CD4-positive, alpha-beta T cell treated with Interleukin-17A for 4 hours (primary cell): Measurements from ENCODE around the gene DCAF8L2.
"Not testable (repeated sequence)": the region's sequence is repeated elsewhere in the genome, so short reads cannot be mapped to it uniquely, and the experiment has no call there.

Source experiments
- DNase-seq: peaks from one replicate; pipeline ENCODE4 v3.0.0-alpha.2; 2020; ENCODE audit warnings: mixed read lengths

The DCAF8L2 gene

DNA sequence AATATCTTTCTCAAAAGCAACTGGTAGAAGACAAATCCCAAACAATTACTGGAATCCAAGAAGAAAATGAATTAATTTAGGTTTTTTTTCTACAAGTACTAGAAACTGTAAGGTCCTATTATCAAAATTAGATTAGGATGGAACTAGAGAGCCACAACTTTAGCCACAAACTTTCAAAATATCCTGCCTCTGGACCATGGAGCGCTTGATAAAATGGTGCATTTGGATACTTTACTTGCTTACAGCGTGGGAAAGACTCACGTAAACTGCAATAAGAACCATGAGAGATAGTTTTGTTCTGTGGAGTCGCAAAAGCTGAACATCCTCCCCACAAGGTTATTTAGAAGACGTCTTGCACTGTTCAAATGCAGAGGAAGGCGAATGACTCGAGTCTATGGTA, at the start of gene DCAF8L2:
DCAF8L2 (plus strand) TSS at position 301 of the 400 bp plus-strand sequence. CDS start 156,552 bp downstream, outside the sequence.
- no peak for DNase-seq

DNA sequence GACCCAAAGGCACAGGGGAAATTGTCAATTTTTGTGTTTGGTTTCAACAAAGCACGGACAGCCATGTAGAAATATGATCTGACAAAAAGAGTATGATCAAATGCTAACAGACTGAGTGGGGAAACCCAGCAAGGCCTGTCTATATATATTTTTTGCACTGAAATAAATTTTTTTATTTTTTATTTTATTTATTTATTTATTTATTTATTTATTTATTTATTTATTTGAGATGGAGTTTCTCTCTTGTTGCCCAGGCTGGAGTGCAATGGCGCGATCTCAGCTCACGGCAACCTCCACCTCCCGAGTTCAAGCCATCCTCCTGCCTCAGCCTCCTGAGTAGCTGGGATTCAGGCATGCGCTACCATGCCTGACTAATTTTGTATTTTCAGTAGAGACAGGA, 49.0 kb upstream of the DCAF8L2 start:
- not testable (repeated sequence) for DNase-seq

DNA sequence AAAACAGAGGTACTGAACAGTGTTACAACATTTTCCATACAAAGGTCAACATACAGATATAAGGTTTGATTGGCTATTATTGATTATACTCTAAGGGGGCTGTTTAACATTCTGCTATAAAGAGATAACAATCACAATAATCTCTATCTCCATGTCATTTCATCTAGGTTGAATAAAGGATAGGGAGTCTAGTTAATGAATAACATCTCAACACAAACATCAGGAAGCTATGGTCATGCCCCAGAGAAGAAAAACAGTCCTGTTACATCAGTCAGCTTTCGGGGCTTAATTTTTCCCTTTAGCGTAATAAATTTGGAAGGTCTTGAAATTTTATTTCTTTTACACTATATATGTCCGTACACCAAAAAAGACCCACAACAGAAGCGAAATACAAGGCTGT, 41.5 kb upstream of the DCAF8L2 start:
- no peak for DNase-seq

DNA sequence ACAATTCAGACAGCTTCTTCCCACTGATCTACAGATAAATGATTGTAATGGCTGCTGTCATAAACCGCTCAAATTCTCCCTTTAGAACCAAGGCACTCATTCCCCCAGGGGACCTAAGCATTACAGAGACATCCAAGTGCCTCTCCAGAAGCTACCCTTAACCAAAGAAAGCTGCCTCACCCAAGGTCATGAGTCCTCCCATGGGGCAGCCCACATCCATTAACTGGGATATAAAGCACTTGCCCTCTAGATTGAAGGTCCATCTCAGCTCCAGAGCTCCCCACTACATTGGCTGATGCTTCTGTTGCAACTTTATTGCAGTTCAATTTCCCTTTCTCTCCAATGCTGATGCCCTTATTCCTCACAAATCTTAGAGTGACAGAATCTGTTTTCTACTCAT, 40.5 kb upstream of the DCAF8L2 start:
- no peak for DNase-seq

DNA sequence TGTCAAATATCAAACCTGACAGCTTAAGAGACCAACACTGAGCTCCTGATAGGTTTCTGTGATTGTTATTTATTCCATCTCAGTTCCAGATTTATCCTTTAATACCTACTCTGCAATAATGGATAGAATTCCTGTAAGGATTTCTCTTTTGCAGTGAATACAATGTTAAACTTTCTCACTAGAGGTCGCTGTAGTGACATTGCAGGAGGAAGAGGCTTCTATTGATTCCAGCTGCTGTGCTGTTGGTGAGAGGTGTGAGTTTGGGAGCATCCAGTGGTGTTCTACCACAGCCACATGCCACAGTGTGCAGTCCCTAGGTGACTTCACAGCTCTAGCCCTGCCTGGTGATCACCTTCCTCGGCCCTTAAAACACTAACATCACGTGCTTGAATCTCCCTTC, 34.6 kb upstream of the DCAF8L2 start:
- DNase-seq, result no peak

DNA sequence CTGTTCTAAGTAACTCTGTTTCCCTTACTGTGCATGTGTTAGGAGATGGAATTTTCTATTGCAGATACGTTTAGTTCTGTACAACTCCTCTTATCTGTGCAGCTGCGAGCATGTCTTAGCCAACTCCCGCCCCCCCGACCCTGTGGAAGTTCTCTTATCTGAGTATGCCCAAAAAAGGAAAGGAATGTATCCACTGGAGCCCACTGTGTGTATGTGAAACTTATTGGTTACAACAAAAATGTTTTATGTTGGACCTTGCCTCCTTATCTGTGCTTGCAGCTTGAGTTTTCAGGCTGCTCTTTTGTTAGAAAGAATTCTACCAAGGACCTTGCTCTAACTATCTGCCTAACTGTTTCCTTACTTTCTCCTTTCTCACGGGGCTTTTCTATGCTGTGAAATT, 24.2 kb upstream of the DCAF8L2 start:
- no peak for DNase-seq

DNA sequence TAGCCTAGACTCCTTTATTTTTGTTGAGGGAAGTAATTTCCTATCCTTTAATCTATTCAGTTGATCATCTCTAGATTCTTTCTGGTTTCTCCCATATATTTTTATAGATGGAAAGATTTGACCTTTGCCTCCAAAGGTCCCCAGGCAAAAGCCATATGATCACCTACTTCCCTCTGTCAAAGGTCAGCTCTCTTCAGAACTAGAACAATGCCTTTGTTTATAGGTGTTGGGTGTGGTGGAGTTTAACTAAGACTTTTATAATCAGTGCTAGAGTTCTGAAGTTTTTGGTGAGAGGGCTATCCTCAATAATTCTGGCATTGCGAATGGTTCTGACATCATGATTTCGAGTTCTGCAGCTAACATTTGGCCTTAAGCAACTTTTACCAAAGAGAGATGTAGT, 19.0 kb upstream of the DCAF8L2 start:
- no peak for DNase-seq

DNA sequence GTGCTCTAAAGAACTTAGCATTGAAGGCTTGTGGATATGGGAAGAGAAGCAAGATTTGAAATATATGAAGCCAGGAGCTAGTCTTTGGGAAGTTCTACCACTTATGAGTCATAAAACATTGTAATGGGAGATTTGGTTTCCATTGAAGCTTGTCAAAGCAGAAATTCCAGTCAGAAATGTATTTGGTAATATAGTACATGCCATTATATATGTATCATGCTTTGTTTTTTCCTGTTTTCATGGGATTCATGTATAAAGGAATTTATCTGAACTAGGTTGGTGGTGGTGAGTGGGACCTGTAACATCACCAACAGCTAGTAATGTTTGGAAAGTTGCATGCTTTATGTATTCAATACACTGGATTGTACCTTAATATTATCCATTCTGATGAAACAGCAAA, 14.6 kb upstream of the DCAF8L2 start:
- DNase-seq, result no peak

DNA sequence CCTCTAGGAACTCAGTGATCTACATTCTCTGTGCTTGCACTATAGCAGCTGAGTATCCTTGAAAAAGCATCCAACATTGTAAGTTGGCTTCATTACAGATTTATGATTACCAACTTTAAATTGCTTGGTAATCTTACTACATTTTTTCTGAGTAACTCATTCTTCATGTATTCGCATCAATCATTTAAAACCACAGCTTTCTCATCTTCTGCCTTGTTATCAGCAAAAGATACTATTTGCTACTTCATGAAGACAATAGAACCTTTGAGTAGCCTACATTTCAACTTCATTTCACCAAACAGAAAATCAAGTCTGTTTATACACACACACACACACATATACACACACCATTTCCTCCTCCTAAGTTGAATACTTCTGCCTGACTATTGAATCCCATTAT, 6.2 kb upstream of the DCAF8L2 start:
- DNase-seq, result no peak

DNA sequence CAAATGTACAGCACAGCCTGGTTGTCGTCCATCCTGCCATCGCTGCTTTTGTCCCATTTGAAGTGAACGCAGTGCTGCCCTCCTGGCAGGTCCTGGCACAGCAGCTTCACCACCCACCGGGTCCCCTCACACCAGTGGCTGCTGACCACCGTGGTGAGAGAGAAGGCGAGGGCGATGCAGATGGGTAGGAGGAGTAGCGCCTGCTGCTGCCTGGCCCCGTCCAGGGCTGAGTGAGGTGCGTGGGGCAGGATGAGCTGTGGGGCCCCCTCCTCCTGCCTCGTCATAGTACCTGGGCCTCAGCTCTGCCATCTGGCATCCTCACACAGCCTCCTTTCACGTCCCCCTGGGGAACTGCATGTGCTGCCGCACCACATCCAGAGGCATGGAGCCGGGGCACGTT, 1.8 kb downstream of the DCAF8L2 start:
- DNase-seq, result no peak

DNA sequence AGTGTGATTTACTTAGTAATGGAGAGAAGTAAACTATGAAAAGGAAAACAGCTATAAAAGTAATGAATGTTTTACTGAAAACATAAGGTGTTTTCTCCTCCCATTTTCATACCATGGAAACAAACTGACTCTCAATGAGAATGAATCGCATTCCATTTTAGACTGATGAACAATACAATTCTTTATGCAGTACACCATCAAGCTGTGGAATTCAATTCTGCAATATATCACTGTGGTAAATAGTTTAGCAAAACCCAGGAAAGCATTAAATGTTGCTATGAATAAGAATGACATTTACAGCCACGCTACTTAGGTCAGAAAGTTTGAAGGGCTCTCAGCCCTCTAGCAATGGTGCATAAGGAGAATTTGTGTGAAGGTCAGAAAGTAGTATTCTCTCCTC, 7.4 kb downstream of the DCAF8L2 start:
- no peak for DNase-seq

DNA sequence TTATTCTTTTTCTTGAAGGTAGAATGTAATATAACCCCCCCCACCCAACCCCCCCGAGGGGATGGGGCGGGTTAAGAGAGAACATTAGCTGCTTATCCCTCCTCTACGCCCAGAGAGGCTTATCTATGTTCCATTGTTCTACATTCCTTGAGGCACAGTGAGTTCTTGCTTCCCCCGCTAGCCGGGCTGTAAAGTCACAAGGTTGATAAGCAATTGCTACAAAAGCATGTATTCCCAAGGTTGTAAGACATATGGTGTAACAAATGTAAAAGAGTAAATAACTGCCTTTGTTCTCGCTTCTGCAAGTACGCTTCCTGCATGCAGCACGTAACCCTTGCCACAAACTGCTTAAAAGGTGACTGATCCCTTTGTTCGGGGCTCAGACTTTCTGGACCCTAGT, 8.2 kb downstream of the DCAF8L2 start:
- DNase-seq, result no peak

DNA sequence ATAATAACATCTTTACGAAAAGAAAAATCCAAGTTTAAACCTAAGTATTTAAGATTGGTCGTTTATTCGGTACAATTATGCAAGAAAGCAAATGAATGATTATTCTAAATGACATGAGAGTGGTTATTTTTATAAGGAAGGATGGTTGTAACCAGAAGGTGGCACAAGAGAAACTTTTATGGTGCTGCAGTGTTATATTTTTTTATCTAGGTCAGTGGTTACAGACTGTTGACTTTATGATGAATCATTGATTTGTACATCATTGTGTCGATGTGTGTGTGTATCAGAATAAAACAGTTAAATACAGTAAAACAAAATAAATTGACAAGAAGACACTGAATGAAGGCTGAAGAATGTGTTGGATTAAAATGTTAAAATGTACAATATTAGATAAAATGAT, 9.8 kb downstream of the DCAF8L2 start:
- DNase-seq, result no peak

DNA sequence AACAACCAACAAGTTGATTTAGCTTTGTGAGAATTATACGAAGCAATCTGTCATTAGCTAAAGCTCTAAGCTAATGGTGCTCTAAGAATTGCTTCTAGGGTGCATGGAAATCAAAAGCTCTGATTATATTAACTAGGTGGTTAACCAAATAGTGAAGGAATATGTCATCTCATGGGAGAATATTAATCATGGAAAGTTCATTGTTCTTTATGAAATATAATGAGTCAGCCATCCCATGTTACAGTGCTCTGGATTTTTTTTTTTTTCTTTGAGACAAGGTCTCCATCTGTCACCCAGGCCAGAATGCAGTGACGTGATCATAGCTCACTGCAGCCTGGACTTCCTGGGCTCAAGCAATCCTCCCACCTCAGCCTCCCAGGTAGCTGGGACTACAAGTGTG, 10.5 kb downstream of the DCAF8L2 start:
- DNase-seq, result no peak

DNA sequence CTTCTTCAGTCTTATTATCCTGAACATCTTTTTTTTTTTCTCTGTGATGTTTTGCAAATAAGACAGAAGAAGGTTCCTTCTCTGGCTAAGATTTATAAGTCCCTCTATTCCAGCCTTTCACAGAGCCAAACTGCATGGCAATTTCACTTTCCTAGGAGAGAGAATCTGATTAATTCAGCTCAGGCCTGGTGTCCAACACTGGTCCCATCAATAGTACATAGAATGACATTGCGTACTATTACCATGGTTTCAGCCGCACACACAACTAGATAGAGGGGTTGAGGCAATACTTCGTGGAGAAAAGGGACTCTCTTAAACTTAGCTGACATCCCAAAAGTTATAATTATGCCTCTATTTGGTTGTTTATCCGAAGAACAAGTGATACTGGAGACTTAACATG, 18.5 kb downstream of the DCAF8L2 start:
- no peak for DNase-seq

DNA sequence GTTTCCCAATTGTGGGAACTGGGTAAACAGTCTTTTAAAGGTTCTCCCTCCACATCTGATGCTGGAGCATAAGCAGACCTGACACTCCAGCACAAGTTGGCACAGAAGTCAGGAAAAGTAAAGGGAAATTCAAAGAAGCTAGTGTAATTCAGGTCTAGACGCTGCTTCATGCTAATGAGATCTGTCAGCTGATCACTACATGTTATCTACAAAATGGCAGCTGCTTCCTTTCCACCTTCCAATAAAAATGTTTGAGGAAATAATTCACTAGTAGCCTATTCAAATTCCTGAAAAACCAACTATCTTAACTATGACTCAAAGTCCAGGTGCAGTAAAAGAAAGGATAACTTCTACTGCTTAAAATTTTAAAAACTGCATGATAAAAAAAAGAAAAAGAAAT, 29.3 kb downstream of the DCAF8L2 start:
- no peak for DNase-seq

DNA sequence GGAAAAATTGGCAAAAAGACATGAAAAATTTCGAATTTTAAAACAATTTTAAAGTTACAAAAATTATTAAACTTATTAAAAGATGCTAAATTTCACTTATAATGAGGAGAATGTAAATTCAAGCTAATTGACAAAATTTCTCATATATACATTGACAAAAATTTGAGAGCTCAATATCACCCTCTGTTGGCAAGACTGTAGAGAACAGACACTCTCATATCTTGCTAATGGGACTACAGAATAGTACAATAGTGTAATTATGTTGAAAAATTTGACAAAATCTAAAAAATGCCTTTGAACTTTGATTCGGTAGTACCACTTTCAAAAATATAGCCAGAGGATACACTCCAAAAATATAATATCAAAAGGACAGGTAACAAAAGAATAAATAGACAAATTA, 29.8 kb downstream of the DCAF8L2 start:
- DNase-seq, result no peak

DNA sequence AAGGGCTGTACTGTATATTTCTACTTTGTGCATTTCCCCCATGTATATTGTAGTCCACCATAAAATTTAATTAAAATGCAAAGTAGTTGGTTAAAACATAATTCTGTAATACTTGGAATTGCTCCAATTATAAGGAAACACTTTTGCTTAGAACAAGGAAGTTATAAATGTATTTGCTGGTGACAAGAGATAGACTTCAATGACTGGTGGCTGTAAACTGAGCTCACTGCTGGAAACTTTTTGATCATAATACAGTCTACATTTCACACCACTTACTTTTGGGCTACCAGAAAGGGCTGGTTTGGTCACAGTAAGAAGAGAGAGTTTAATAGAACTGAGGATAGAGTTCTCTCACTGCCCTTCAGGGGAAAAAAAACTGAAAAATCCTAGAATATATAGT, 32.7 kb downstream of the DCAF8L2 start:
- DNase-seq, result no peak

DNA sequence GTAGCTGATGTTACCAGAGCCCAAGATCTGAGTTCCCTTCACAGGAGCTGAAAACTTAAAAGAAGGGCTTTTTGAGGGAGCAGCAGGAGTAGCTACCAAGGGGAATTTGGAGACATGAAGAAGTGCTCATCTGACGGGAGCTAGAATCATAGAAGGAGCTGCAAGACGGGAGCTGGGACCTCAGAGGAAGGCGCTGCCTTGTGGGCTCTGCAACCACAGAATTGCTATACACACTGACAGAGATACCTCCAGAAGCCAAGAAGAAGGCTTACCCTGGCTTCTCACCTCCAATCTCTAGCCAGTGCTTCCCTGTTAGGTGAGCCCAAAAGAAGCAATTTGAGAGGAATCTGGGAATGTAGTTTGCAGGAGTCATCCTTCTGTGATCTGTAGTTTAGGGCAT, 35.9 kb downstream of the DCAF8L2 start:
- no peak for DNase-seq

DNA sequence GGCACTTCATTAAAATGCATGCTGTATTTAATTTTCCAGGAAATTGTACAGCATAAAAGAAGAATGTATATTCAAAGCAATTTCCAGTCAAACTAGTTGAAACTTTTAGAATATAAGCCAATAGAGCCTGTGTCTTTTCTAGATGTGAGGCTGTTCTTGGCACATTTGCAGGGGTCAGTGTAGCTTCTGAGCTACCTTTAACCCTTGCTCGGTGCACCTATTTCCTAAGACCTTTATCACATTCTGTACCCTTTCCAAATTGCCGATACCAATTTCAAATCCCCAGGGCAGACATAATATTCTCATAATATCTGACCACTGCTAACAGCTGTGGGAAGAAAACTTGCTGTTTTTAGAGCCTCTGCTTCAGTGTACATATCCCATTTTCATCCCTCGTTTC, 43.2 kb downstream of the DCAF8L2 start:
- DNase-seq, result no peak

DNA sequence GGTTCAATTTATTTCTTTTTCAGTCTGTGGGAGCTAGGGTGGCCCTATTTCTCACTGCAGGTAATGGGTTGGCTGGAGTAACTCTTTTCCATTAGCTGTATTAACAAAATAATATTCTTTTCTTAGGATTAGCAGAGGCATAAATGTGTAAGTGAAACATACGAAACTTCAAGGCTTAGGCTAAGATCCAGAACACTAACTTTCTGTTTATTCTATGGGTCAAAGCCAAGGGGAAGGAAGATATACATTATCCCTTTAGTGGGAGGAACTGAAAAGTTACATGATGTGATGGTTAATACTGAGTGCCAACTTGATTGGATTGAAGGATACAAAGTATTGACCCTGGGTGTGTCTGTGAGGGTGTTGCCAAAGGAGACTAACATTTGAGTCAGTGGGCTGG, 66.4 kb downstream of the DCAF8L2 start:
- DNase-seq, result no peak

DNA sequence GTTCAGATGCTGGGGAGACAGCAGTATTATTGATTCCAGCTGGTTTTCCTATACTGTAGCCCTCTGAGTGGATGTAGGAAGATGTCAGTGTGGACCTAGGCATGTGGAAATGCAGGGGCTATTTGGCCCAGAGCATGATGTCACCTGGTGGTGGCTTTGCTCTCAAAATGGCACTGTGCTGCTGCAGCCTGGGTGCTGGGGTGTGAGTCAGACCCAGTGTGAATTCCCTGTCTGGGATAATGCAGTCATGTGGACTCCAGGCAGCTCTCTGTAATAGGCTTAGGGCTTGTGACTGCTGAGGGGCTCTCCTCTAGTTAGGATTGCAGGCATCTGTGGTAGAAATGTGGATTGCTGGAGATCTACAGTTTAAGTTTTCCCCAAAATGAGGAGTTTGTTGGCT, 70.7 kb downstream of the DCAF8L2 start:
- DNase-seq, result no peak

DNA sequence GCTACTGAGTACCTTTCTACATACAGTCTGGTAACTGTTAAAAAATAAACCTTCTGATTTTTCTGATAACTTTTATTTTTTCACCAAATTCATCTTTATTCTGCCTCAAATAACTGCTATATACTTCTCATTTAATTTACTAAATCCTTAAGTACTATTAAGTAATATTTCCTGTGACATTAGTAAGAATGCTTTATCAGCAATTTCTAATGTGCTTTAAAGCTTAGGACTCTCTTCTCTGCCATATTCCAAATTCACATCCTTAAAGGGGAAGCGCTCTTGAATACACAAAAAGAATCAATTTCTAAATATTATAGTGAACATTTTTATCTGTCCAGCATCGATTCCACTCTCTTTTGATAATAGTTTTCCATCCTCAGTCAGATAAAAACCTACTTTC, 81.1 kb downstream of the DCAF8L2 start:
- DNase-seq, result no peak

DNA sequence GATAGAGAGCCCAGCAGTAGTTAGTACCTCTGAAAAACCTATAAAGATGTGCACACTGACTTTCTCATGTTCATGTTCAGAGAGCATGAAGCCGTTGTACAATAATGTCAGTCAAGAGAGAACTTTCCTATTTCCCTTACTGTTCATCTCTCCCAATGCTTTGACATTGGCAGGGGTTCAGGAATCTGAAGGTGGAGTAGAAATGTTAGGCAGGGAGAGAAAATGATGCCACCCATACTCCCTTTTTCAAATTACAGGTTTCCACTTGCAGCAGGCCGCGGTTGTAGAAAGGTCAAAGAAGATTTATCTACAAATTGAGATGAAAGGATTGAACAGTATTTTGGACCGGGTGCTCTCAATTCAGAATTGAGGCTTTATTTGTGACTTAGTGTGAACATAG, 84.3 kb downstream of the DCAF8L2 start:
- DNase-seq, result no peak

DNA sequence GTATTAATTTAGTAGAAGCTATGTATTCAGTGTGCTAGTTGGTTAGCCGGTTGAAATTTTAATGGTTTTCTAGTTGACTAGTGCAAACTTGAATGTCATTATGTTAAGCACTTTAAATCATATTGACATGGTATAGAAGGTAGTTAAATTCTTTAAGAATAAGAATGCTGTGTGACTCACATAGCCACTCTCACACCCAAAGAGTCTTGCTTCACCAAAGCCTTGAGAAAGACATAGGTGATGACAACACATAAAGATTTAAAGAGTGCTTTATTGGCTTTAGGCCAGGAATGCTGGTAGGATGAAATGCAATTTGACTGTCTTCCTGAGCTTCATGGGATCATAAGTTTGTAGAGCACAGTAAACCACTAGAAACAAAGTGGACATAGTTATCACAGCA, 85.3 kb downstream of the DCAF8L2 start:
- no peak for DNase-seq

DNA sequence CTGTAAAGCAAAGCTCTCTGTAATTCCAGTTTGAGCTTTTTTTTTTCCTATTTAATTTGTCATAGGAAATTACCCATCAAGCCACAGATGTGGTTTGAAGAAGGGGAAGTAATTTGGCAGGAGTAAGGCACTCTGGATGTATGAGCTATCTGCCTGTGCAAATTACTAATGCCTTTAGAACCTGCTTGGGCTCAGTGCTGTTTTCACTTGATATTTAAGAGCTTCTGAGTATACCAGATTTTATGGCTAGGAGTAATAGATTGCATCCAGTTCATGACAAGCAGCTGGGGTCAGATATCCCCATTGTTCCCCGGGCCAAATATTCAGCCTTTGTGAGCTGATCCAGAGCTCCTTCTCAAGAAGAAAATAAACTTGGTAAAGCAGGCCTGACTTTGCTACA, 89.1 kb downstream of the DCAF8L2 start:
- no peak for DNase-seq
